ENCODE measurements around the gene DBH. TPM values are rescaled to one million over a fixed set of nuclear protein-coding genes. Genes with fewer than 3 reads are reported as not detected.

Gene DBH
- polyA plus RNA-seq, 1 donor (not counting 4 experiments of a cell fraction or from before 2014, with no cell fraction given), result not detected

- Histone ChIP-seq H3K36me3 (ENCODE audit: control insufficient read depth in 2 of 2, extremely low read depth in 1 of 2, insufficient read depth in 2 of 2, low read length in 2 of 2) (no peaks in the 10 kb centered on the region), H3K79me2 (ENCODE audit: control insufficient read depth, insufficient read depth, low read length) (no peaks in the 10 kb centered on the region), H3K9me1 (ENCODE audit: control insufficient read depth, extremely low read depth, insufficient read depth, low read length) (no peaks in the 10 kb centered on the region), H3K4me3 (ENCODE audit: control insufficient read depth in 2 of 3, extremely low read depth in 1 of 3, insufficient read depth in 2 of 3, low read depth in 1 of 3, low read length in 3 of 3) (no peak overlapping the region), H3K27ac (ENCODE audit: control insufficient read depth, insufficient read depth, low read length) (no peak overlapping the region), H3K27me3 (ENCODE audit: control insufficient read depth, extremely low read depth, insufficient read depth, low read length) (peaks cover 2% of the 10 kb centered on the region), H3K9me3 (ENCODE audit: control insufficient read depth, low read depth, low read length) (no peaks in the 10 kb centered on the region), H4K20me1 (ENCODE audit: control insufficient read depth, extremely low read depth, insufficient read depth, low read length) (no peaks in the 10 kb centered on the region), H3K4me2 (ENCODE audit: control insufficient read depth, extremely low read depth, insufficient read depth, low read depth, low read length) (no peak overlapping the region), H3K4me1 (ENCODE audit: control insufficient read depth, extremely low read depth, insufficient read depth, low read length) (no peaks in the 10 kb centered on the region), H2AFZ (ENCODE audit: control insufficient read depth, low read length) (no peak overlapping the region), H3K9ac (ENCODE audit: control insufficient read depth, extremely low read depth, insufficient read depth, low read length) (no peak overlapping the region)
- DNase-seq (ENCODE audit: low read depth, low spot score) (no peak), FAIRE-seq (no peak)
- no peak for TF ChIP-seq EZH2 (IDR thresholded peaks at IDR 0.05; ENCODE audit: low read length)
- no peak for TF ChIP-seq CTCF (optimal IDR thresholded peaks at IDR 0.05 in 1 of 3, IDR thresholded peaks at IDR 0.05 in 1 of 3, conservative IDR thresholded peaks at IDR 0.05 in 1 of 3; ENCODE audit: extremely low read depth in 1 of 3, insufficient read depth in 2 of 3, low read length in 3 of 3)
- dilution Hi-C loops (cut with MboI; ENCODE audit: extremely low pct_ligation_motif_present, low sequenced_read_pairs), result no loop called here
Observed at GRCh38 chr9:133679056-133679455, 42.9 kb downstream of the DBH start.

- Histone ChIP-seq H3K27me3 (ENCODE audit: control insufficient read depth, extremely low read depth, insufficient read depth, low read length) (peaks cover 2% of the 10 kb centered on the region), H3K9me3 (ENCODE audit: control insufficient read depth, low read depth, low read length) (no peaks in the 10 kb centered on the region), H3K9me1 (ENCODE audit: control insufficient read depth, extremely low read depth, insufficient read depth, low read length) (no peaks in the 10 kb centered on the region), H3K4me1 (ENCODE audit: control insufficient read depth, extremely low read depth, insufficient read depth, low read length) (no peaks in the 10 kb centered on the region), H4K20me1 (ENCODE audit: control insufficient read depth, extremely low read depth, insufficient read depth, low read length) (no peaks in the 10 kb centered on the region), H2AFZ (ENCODE audit: control insufficient read depth, low read length) (no peak overlapping the region), H3K36me3 (ENCODE audit: control insufficient read depth in 2 of 2, extremely low read depth in 1 of 2, insufficient read depth in 2 of 2, low read length in 2 of 2) (no peaks in the 10 kb centered on the region), H3K79me2 (ENCODE audit: control insufficient read depth, insufficient read depth, low read length) (no peaks in the 10 kb centered on the region), H3K4me2 (ENCODE audit: control insufficient read depth, extremely low read depth, insufficient read depth, low read depth, low read length) (no peak overlapping the region), H3K27ac (ENCODE audit: control insufficient read depth, insufficient read depth, low read length) (no peak overlapping the region), H3K4me3 (ENCODE audit: control insufficient read depth in 2 of 3, extremely low read depth in 1 of 3, insufficient read depth in 2 of 3, low read depth in 1 of 3, low read length in 3 of 3) (no peak overlapping the region), H3K9ac (ENCODE audit: control insufficient read depth, extremely low read depth, insufficient read depth, low read length) (no peak overlapping the region)
- dilution Hi-C loops (cut with MboI; ENCODE audit: extremely low pct_ligation_motif_present, low sequenced_read_pairs), result no loop called here
- TF ChIP-seq EZH2 (IDR thresholded peaks at IDR 0.05; ENCODE audit: low read length) (no peak), CTCF (optimal IDR thresholded peaks at IDR 0.05 in 1 of 3, IDR thresholded peaks at IDR 0.05 in 1 of 3, conservative IDR thresholded peaks at IDR 0.05 in 1 of 3; ENCODE audit: extremely low read depth in 1 of 3, insufficient read depth in 2 of 3, low read length in 3 of 3) (no peak)
- FAIRE-seq (no peak), DNase-seq (ENCODE audit: low read depth, low spot score) (no peak)
Observed at GRCh38 chr9:133679466-133680061, 43.4 kb downstream of the DBH start.

Measured in keratinocyte (primary cell).